Fibroblast of pulmonary artery (primary cell): ENCODE results near the gene SHROOM3.

Experiments used
- DNase-seq: peaks from one replicate; pipeline ENCODE4 v3.0.0-alpha.2; 2010; ENCODE audit warnings: low read depth
- H3K4me3 ChIP-seq: replicated peaks from 2 replicates; pipeline ENCODE4 v1.5.1; 2011; ENCODE audit warnings: low read depth, mild to moderate bottlenecking, control low read depth, low read length, moderate library complexity
- CTCF ChIP-seq: IDR thresholded peaks from 2 replicates; pipeline ENCODE4 v1.5.1; 2011; ENCODE audit warnings: mild to moderate bottlenecking, control low read depth, low read length, inconsistent platforms; ENCODE audit errors: missing control alignments

Gene SHROOM3

DNA sequence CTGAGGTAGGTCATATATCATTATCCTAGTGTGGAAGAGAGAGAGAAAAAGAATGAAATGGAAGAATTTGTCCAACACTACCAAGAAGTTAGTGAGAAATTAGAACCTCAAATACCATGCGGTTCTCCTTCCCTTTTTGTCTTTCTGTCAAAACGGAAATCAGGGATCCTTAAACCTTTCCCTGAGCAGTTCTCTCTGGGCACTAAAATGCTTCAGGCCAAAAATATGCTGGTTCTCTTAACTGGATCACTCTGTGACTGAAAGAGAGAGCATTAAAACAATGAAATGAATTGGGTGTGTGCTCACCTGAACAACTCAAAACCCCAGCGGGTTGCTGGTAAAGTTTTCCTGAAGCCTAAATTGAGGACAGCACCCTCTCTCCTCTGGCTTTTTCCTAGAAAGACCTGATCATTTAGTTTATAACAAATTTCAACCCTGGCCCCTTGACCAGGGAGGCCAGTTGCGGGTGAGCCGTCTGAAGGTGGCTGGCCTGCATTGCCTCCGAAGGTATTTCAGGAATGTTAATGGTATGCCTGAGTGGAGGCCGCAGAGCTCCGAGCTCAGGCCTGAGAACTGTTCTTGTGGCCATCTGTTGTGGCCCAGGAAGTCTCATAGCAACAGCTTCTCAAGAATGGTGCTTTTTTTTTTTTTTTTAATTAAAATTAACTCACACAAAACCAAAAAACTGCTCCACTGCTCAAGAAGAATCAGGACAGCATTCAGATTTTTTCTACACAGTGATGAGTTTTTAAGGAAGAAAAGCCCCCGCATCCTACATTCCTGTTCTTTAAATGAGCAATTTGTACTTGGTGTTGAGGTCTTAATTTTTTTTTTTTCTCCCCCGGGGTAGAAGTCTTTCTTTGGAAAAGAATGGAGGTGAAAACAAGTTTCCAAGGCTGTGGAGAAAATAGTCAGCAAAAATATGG lies 155.1 kb downstream of the SHROOM3 start:
- DNase-seq: peak; percentile 93
- TF ChIP-seq CTCF: no peak
- no peak overlapping the region for H3K4me3 ChIP-seq

- TF ChIP-seq CTCF: no peak
- no peak overlapping the region for H3K4me3 ChIP-seq
- peak; percentile 23 for DNase-seq
Measured at GRCh38 chr4:76590798-76591281, 155.8 kb downstream of the SHROOM3 start.

DNA sequence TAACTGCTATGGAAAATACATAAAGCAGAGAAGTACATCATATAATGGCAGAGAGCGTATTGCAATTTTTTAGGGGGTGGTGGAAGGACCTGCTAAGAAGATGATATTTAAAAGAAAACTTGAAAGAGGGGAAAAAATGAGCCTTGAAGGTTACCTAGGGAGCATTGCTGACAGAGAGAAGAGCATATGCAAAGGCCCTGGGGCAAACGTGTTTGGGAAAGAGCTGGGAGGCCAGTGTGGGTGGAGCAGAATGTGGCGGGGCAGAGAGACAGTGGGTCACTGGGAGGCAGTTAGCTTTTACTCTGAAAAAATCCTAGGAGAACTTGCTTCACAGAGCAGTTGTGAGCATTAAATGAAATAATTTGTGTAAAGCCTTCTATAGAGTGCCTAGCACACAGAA lies 157.0 kb downstream of the SHROOM3 start:
- no peak overlapping the region for H3K4me3 ChIP-seq
- TF ChIP-seq CTCF: no peak
- no peak for DNase-seq

DNA sequence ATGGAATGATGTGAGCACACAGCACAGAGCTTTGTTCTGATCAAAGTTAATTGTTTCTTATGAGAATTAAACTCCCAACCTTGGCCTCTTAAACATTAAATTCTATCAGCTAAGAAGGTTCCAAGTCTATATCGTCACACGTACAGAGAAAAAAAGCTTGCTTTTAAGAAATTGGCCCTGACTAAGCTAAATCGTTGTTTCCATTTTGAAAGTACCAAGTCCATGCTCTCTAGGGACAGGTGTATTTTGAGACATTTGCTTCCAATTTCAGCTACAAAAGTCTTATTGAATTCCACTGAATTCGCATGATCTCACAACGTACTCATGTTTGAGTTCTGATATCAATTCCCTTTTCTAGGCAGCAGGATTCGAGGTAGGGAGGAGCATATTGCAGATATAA lies 157.4 kb downstream of the SHROOM3 start:
- no peak overlapping the region for H3K4me3 ChIP-seq

DNA sequence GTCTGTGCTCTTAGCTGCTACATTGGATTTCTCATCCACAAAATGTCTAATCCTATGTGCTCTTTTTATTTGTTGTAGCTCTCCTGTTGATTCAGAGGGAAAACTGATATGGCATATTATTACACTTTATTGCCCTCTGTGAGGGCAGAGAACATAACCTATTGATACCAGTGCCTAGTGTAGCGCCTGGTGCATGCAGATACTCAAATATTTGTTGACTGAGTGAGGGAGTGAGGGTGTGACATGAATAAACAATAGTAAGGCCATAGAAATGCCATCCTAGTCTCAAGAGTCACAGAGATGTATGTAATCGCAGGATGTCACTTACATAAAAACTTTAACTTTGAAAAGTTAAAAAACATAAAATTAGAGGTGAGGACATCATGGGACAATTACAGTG lies 159.1 kb downstream of the SHROOM3 start:
- no peak for TF ChIP-seq CTCF
- DNase-seq: no peak
- no peak overlapping the region for H3K4me3 ChIP-seq

More for the DNA sequence above, 157.4 kb downstream of the SHROOM3 start:
- TF ChIP-seq CTCF: no peak
- no peak for DNase-seq

DNA sequence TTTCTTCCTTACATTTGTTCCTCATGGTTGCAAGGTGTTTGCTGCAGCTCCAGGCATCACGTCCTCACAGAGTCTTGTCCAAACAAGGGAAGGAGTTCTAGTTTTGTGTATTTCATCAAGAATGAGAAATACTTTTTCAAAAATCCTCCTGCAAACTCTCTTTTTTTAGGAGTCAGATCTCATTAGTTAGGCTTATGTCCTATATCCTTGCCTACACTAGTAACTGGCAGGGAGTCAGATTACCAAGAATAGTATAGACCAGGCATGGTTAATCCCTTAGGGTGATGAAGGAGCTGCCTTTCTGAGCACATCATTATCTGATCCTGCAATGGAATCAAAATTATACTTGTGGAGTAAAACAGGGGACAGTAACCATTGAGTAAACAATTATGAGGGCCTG lies 160.4 kb downstream of the SHROOM3 start:
- DNase-seq: no peak
- TF ChIP-seq CTCF: no peak
- no peak overlapping the region for H3K4me3 ChIP-seq

DNA sequence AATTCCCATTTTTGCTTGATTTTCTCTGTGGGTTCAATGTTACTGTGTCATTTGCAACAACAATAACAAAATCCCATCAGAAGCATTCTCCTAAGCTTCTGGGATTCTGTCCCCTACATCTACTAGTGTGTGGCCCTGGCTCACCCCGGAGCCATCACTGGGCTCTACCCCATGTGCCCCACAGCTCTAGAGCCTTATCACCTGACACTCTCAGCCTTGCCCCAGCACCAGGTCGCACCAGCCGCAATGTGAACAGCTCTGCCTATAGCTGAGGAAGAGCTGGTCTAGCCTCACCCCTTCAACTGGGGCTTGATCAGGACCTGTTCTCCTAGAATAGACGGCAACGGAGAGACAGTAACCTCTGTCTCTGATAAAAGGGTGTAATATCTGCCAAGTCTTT lies 161.7 kb downstream of the SHROOM3 start:
- no peak overlapping the region for H3K4me3 ChIP-seq
- DNase-seq: no peak
- TF ChIP-seq CTCF: no peak
